Erythroblast (primary cell): ENCODE measurements around the gene SMAD1.

Experiments
- DNase-seq, 2 experiments: peaks; one replicate each; lab custom pipeline; 2025; lab: John Stamatoyannopoulos, UW
- GATA1 ChIP-seq: IDR thresholded peaks from 2 replicates; pipeline ENCODE4 v1.6.1; 2011; ENCODE audit warnings: low read depth, mild to moderate bottlenecking, control low read depth, low read length, moderate library complexity
- POLR2A ChIP-seq: IDR thresholded peaks from 2 replicates; pipeline ENCODE4 v1.6.1; 2011; ENCODE audit warnings: mild to moderate bottlenecking, low read length

SMAD1 gene

DNA sequence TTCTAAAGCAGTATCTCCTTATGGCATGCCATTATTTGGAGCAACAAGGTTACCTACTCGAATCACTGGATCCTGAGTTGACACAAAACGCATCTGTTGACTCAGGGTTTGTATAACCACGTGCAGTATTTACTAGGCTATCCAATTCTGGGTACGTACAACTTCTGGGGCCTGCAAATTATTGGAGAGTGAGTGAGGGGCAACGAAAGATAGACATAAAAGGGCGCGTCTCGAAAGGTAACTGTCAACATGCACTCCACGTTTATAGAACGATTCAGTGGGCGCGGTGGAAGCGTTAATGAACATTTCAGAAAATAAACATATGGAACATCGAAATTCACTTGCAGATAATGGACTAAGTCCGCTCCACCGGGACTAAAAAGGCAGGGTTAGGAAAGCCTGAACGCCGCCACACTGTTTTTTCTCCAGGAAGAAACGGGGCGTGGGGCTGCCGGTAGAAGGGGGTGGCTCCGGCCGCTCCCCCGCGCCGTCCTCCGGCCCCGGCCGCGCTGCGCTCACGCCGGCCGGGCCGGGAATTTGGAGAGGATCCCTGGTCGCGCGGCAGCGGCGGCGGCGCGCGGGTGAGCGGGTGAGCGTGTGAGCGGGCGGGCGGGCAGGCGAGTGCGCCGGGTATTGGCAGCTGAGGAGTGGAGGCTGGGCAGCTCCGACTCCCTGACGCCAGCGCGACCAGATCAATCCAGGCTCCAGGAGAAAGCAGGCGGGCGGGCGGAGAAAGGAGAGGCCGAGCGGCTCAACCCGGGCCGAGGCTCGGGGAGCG is at the start of gene SMAD1:
Gene SMAD1 (plus strand): TSS at position 690 of the 778 bp plus-strand sequence. CDS start 32,761 bp downstream, outside the sequence.
- peak; percentile 78 to 81 for DNase-seq
- TF ChIP-seq GATA1 (no peak), POLR2A (no peak)

DNA sequence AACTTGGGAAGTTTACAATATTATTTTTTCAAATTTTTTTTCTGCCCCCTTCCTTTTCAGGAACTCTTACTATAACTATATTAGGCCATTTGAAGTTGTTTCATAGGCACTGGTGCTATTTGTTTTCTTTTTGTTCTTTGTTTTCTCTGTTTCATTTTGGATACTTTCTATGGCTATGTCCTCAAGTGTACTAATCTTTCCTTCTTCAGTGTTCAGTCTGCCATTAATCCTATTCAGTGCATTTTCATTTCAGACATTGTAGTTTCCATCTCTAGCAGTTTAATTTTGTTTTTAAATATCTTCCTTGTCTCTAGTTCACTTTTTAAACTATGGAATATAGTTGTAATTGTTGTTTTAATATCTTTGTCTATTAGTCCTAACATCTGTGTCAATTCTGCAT is 48.0 kb upstream of the SMAD1 start:
- no peak for TF ChIP-seq POLR2A
- no peak for TF ChIP-seq GATA1
- DNase-seq: no peak

DNA sequence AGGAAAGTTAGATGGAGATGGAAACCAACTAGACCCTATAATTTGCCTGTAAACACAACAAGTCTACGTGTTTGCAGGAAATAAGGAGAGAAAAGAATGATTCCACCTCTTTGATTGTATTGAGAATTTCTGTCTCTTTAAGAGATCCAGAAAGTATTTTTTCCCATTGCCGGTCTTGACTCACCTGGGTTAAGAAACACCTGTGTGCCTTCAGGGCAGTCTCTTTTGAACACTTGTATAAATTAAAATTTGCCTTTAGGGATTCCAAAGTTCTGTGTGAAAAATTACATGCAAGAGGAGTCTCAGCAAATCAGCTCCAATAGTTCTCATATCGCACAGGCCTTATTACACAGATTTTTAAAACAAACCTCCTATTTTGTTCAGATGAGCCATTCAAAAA is 46.0 kb upstream of the SMAD1 start:
- no peak for DNase-seq
- no peak for TF ChIP-seq POLR2A
- TF ChIP-seq GATA1: no peak

DNA sequence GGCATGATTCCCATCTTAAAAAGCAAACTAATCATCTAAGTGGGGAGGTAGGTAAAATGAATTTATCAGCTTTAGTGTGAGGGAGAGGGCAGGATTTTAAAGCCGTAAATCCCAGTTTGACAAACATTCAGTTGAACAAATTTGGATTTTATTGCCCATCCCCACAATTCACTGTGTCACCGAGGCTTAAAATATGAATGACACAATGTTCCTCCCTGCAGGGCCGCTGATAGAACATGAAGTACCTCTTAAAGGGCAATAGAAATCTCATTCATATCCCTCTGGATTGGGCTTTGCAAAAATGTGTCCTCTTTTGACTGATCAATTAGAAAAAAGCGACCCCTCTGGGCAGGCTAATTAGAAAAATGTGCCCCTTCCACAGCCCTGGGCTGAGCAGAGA is 45.5 kb upstream of the SMAD1 start:
- no peak for TF ChIP-seq GATA1
- TF ChIP-seq POLR2A: no peak
- no peak for DNase-seq

DNA sequence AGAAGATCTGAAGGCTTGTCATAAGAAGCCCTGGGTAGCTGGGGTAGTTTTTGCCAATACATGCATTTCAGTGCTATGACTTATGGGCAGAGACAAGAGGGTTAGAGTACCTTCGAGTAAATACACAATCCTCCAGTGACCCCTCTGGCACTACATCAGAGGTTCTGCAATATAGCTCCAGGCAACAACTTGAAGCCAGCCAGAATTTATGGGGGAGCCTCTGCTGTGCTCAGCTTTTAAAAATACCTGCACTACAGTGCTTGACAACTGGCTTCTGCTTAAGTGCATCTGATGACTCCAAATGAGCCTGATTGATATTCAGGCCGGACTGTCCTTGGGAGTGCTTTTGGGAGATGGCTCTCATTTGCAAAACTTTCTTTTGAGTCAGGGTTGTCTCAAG is 44.9 kb upstream of the SMAD1 start:
- DNase-seq: no peak
- TF ChIP-seq POLR2A (no peak), GATA1 (no peak)

DNA sequence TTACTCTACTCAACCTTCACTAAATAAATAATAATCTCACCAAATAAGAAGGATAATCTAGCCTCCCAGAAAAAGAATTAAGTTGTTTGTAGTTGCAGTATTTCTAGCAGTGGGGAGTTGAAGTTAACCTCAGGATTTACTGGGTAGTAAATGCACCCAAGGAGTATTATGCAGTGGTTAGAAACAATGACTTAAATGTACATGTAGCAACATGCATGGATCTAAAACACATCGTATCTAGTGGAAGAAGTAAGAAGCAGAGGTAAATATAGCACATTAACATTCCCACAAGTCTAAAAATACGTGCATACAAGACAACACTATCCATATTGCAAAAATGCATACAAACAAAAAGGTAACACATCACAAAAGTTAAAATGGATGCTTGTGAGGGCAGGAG is 44.2 kb upstream of the SMAD1 start:
- DNase-seq: no peak
- TF ChIP-seq GATA1 (no peak), POLR2A (no peak)

DNA sequence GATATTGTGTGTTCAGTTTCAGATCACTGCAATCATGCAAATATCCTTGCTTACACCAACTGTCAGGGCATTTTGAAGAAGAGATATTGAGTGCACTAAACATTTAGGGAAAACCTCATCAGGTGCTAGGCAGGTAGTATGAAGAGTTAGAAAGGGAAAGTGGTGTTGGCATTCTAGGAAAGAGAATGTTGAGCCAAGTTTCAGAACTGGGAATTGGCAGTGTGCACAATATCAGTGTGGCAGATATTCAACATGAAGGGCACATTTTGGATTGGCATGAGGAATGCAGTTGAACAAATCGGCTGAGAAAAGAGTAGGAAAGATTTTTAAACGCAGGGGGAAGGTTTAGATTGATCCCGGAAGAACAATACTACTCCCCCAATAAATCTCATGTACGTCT is 43.4 kb upstream of the SMAD1 start:
- DNase-seq: no peak
- TF ChIP-seq POLR2A: no peak
- TF ChIP-seq GATA1: no peak

DNA sequence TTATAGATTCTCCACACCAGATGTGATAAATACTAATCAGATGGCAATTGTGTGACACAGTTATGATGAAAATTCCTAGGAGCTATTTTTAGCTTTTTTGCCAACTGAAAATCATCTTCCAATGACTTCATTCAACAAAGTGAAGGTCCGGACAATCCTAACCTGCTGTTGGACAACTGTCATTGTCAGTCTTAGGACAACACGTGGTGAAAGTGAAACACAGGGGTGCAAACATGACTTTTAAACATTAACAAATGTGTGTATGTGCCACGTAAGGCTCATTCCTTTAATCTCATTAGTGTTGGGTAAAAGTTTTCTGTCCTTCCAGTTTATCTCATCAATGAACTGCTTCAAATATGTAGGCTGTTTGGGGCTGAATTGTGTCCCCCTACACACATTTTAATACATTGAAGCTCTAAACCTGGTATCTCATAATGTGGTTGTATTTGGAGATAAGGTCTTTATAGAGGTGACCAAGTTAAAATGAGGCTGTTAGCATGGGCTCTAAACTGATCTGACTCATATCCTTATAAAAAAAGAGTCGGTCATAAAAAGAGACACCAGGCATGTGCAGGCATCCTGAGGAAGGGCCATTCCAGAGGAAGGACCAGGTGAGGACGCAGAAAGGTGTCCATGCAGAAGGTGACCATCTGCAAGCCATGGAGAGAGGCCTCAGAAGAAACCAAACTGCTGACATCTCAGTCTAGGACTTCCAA is 41.2 kb upstream of the SMAD1 start:
- no peak for DNase-seq
- TF ChIP-seq POLR2A: no peak
- no peak for TF ChIP-seq GATA1

DNA sequence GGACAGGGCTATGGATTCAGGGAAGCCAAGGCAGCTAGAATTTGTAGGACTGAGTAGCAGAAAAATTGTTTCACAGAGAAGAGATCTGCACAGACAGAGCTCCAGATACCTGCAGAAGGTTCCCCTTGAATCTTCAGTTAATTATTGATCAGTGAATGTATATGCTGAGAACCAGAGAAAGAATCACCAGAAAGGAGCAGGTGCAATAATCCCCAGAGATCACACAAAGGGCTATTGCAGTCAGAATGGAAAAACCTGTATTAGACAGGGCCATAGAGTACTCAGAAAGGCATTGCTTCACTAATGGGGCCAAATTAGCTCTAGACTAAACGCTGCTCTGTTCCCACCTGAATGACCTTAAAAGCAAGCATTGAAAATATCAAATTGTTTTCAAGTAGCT is 35.5 kb upstream of the SMAD1 start:
- TF ChIP-seq POLR2A (no peak), GATA1 (no peak)
- no peak for DNase-seq

DNA sequence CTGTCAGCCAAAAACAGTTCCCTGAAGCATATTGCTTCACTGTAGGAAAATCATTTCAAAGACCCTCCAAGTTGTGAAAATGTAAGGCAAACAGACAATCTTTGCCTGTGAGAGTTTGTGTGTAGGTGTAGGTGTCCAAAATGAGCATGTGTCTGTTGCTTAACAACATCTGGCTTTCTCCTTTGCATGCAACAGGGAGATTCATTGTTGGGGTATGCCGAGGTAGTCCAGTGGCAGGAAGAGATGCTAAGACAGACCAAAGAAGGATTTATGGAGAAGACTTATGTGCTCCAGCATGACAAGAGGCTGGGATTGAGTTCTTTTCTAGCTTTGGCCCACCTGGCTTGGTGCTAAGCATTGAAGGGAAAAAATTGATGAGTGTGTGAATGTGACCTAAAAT is 29.8 kb upstream of the SMAD1 start:
- no peak for TF ChIP-seq POLR2A
- TF ChIP-seq GATA1: no peak
- DNase-seq: no peak

DNA sequence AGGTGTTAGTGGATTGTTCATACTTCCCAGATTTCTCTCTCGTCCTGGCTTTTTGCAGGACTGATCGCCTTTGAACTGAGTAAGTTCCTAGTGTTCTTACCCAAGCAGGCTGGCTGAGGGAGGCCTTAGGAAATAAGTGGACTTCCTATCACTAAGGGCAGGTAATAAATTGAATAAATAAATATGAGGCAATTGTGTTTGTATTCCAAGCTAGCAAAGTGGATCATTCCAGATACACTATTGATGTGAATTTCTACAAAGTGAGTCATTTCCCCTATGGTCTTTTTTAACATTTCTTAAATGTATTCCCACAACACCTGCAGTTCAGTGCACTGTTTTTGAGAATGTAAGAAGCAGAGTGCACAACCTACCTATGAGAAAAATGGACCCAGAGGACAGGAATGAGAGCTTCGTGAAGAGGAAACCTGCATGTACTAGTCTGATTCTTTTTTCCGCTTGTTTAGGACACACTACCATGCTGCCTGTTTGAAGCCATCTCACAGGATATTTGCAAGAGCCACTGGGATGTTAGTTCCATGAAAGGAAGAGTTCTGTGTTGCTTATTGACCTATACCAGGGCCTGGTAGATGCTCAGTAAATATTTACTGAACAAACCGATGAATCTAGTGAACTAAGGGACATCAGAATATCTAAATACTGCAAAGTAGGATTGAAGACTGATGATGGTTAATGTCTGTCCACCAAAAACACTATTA is 29.0 kb upstream of the SMAD1 start:
- no peak for TF ChIP-seq GATA1
- no peak for TF ChIP-seq POLR2A
- no peak for DNase-seq

DNA sequence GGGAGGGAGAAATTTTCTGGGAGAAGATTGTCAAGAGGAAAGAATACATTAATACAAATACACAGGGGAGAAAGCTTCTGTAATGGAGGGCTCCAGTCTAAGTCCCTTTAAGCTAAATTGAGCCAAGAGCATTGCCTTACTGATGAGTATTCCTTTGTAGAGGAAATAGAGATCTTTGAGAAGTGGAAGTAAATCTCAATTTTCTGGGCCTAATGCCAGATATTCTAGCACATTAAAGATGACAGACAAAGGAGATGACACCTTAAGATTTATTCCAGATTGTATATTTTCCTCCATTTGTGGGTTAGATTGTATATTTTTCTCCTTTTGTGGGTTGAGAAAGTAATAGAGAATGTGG is 28.5 kb upstream of the SMAD1 start:
- DNase-seq: no peak
- no peak for TF ChIP-seq POLR2A
- no peak for TF ChIP-seq GATA1

DNA sequence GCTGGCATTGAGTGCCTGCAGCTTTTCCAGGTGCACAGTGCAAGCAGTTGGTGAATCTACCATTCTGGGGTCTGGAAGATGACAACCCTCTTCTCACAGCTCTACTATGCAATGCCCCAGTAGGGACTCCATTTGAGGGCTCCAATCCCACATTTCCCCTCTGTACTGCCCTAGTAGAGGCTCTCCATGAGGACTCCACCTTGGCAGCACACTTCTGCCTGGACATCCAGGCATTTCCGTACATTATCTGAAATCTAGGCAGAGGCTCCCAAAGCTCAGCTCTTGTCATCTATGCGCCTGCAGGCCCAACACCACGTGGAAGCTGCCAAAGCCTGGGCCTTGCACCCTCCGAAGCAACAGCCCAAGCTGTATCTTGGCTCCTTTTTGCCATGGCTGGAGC is 8.4 kb upstream of the SMAD1 start:
- TF ChIP-seq POLR2A: no peak
- TF ChIP-seq GATA1: no peak
- no peak for DNase-seq

DNA sequence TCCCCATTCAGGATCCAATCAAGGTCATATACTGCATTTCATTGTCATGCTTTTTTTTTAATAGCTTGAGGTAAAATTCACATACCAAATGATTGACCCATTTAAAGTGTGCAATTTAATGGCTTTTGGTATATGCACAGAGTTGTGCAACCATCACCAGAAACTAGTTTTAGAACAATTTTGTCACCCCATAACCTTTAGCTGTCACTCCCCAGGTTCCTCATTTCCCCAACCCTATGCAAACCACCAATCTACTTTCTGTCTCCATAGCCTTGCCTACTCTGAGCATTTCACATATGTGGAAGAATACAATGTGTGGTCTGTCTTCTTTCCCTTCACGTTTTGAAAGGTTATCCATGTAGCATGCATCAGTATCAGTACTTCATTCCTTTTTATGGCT is 1.4 kb upstream of the SMAD1 start:
- TF ChIP-seq GATA1 (no peak), POLR2A (no peak)
- no peak for DNase-seq

DNA sequence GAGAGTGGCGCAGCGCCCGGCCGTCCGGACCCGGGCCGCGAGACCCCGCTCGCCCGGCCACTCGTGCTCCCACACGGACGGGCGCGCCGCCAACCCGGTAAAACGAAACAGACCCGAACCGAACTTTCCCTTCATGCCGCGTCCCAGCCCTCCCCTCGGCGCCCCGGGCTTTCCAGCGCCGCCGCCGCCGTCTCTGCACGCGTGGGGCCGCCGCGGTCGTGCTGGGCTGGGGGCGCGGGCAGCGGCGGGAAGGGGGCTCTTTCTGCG is 222 bp downstream of the SMAD1 start:
- TF ChIP-seq POLR2A: no peak
- no peak for TF ChIP-seq GATA1
- no peak for DNase-seq
